Stimulated activated CD4-positive, alpha-beta T cell treated with anti-CD3 and anti-CD28 coated beads, Interleukin-4, amount 100 ng/mL, for 24 hours (primary cell): Measurements from ENCODE around the gene TLCD3B.
A peak's percentile ranks its signal among the peaks of the same experiment; 100 is the strongest.

Source experiments
- DNase-seq: peaks from one replicate; pipeline ENCODE4 v3.0.0-alpha.2; 2020

The TLCD3B gene

GRCh38 chr16:30030841-30031413 is at the start of gene TLCD3B:
Gene TLCD3B, minus strand, starts transcription at chr16:30031271. Its CDS starts 744 bp downstream, at chr16:30030527.
- DNase-seq: no peak

GRCh38 chr16:30079480-30079879 is 48.4 kb upstream of the TLCD3B start:
- no peak for DNase-seq

- no peak for DNase-seq
These were observed 47.7 kb upstream of the TLCD3B start for GRCh38 chr16:30078744-30079143.

- DNase-seq: no peak
These were observed 46.6 kb upstream of the TLCD3B start for GRCh38 chr16:30077656-30078055.

GRCh38 chr16:30076276-30076791 is 45.3 kb upstream of the TLCD3B start:
- no peak for DNase-seq

- DNase-seq: peak; percentile 89
These were observed 44.6 kb upstream of the TLCD3B start, which contains the start of gene PPP4C for GRCh38 chr16:30075503-30076275. Gene PPP4C, plus strand, starts transcription at chr16:30075994. Its CDS starts 384 bp downstream, at chr16:30076378.

GRCh38 chr16:30070490-30070889 is 39.4 kb upstream of the TLCD3B start:
- DNase-seq: no peak

GRCh38 chr16:30069611-30070462 is 38.8 kb upstream of the TLCD3B start:
- DNase-seq: no peak

GRCh38 chr16:30068750-30069610 is 37.9 kb upstream of the TLCD3B start:
- peak; percentile 58 for DNase-seq

- no peak for DNase-seq
These were observed 37.3 kb upstream of the TLCD3B start for GRCh38 chr16:30068333-30068732.

GRCh38 chr16:30067584-30067916 is 36.5 kb upstream of the TLCD3B start:
- no peak for DNase-seq

GRCh38 chr16:30066761-30067583 is 35.9 kb upstream of the TLCD3B start:
- DNase-seq: no peak

GRCh38 chr16:30065943-30066760 is 35.1 kb upstream of the TLCD3B start:
- peak; percentile 43 for DNase-seq

- peak; percentile 97 for DNase-seq
These were observed 34.3 kb upstream of the TLCD3B start, which contains the start of gene ALDOA for GRCh38 chr16:30065102-30065942. Gene ALDOA, plus strand, starts transcription at chr16:30065760. Its CDS starts 1,138 bp downstream, at chr16:30066898.

GRCh38 chr16:30064729-30065101 is 33.6 kb upstream of the TLCD3B start:
- DNase-seq: no peak

GRCh38 chr16:30063893-30064728 is 33.0 kb upstream of the TLCD3B start:
- DNase-seq: peak; percentile 79

- DNase-seq: no peak
These were observed 32.3 kb upstream of the TLCD3B start for GRCh38 chr16:30063278-30063892.
